Kidney epithelial cell (primary cell): ENCODE data around the gene SDHAF1. TPM values are rescaled to one million over a fixed set of nuclear protein-coding genes. Genes with fewer than 3 reads are reported as not detected.

Source experiments
- DNase-seq: peaks from one replicate; pipeline ENCODE4 v3.0.0-alpha.2; 2010; ENCODE audit warnings: low read depth
- H3K27me3 ChIP-seq: 2 replicates; pipeline ENCODE4 v1.6.0; 2011; ENCODE audit warnings: low read length; ENCODE audit not compliant: control insufficient read depth, insufficient read depth
- H3K36me3 ChIP-seq: 2 replicates; pipeline ENCODE4 v1.5.1; 2011; ENCODE audit warnings: low read length; ENCODE audit not compliant: control insufficient read depth, insufficient read depth
- H3K4me3 ChIP-seq: 2 replicates; pipeline ENCODE4 v1.5.1; 2011; ENCODE audit warnings: low read depth, mild to moderate bottlenecking, control low read depth, low read length
- CTCF ChIP-seq: IDR thresholded peaks from 2 replicates; pipeline ENCODE4 v1.5.1; 2011; ENCODE audit warnings: mild to moderate bottlenecking, moderate library complexity, low read length, control low read depth, inconsistent platforms; ENCODE audit not compliant: insufficient read depth, poor library complexity, severe bottlenecking
- total RNA-seq: library from RNA; depleted of rRNA; stranded (reverse); fragments of >200 nt; gene quantifications from 2 replicates; pipeline ENCODE4 v1.2.3, GENCODE V29; 2015

Gene SDHAF1
- total RNA-seq, 1 donor from 2014 or later, result 47.4 TPM

- Histone ChIP-seq H3K27me3 (no peaks in the 10 kb centered on the region), H3K36me3 (no peaks in the 10 kb centered on the region), H3K4me3 (no peak overlapping the region)
- TF ChIP-seq CTCF, result no peak
- DNase-seq, result no peak
Measured at GRCh38 chr19:36023432-36023831, 28.4 kb downstream of the SDHAF1 start.

- no peaks in the 10 kb centered on the region for H3K27me3 ChIP-seq
- DNase-seq, result no peak
- no peaks in the 10 kb centered on the region for H3K36me3 ChIP-seq
- no peak for TF ChIP-seq CTCF
- H3K4me3 ChIP-seq, result no peak overlapping the region
Measured at GRCh38 chr19:36025541-36025940, 30.6 kb downstream of the SDHAF1 start.

GRCh38 chr19:36026091-36026876, 31.3 kb downstream of the SDHAF1 start:
- no peak for TF ChIP-seq CTCF
- Histone ChIP-seq H3K4me3 (no peak overlapping the region), H3K27me3 (no peaks in the 10 kb centered on the region), H3K36me3 (no peaks in the 10 kb centered on the region)
- DNase-seq, result no peak

GRCh38 chr19:36027696-36028095, 32.7 kb downstream of the SDHAF1 start:
- no peak for TF ChIP-seq CTCF
- no peak for DNase-seq
- no peaks in the 10 kb centered on the region for H3K27me3 ChIP-seq
- no peak overlapping the region for H3K4me3 ChIP-seq
- H3K36me3 ChIP-seq, result no peaks in the 10 kb centered on the region

GRCh38 chr19:36028313-36029041, 33.5 kb downstream of the SDHAF1 start:
- no peak for TF ChIP-seq CTCF
- Histone ChIP-seq H3K4me3 (no peak overlapping the region), H3K27me3 (no peaks in the 10 kb centered on the region), H3K36me3 (no peaks in the 10 kb centered on the region)
- DNase-seq, result no peak
